Measurements from ENCODE around the gene ADAMTS16. TPM values are rescaled to one million over a fixed set of nuclear protein-coding genes. Genes with fewer than 3 reads are reported as not detected.

The ADAMTS16 gene

Small RNAs within 50 kb of the gene (small RNA-seq; reads per million reads assigned to genes)
- gene RN7SKP73 (ENCODE audit: low read depth): not detected

Measured in mesenchymal stem cell (in vitro differentiated cells and primary cell).